Measurements from ENCODE around the gene PKDREJ.
A peak's percentile ranks its signal among the peaks of the same experiment; 100 is the strongest.

The PKDREJ gene

GRCh38 chr22:46250783-46251125, 12.4 kb downstream of the PKDREJ start:
- Histone ChIP-seq H3K4me1 (ENCODE audit: control insufficient read depth in 1 of 2, insufficient read depth in 2 of 2, low read length in 2 of 2) (peaks cover 10 to 11% of the 10 kb centered on the region in 2 donors), H3K9me3 (ENCODE audit: control insufficient read depth in 1 of 2, low read length in 2 of 2) (no peaks in the 10 kb centered on the region), H3K9ac (ENCODE audit: low read depth in 1 of 2, low read length in 2 of 2) (peak overlapping the region; percentile 87 to 93), H3K4me3 (ENCODE audit: low read depth in 1 of 2, low read length in 2 of 2) (peak overlapping the region; percentile 81 to 91), H3K36me3 (ENCODE audit: control insufficient read depth in 1 of 2, insufficient read depth in 2 of 2, low read length in 2 of 2) (peaks cover 0 to 4% of the 10 kb centered on the region in 2 donors), H3K27ac (ENCODE audit: low read depth, low read length) (no peak overlapping the region), H3K27me3 (ENCODE audit: control insufficient read depth in 1 of 2, insufficient read depth in 2 of 2, low read length in 2 of 2) (no peaks in the 10 kb centered on the region)

GRCh38 chr22:46250035-46250782, 12.9 kb downstream of the PKDREJ start, which contains the start of gene CDPF1:
CDPF1 (minus strand) TSS chr22:46250293; CDS start chr22:46248284, 2,009 bp downstream.
- Histone ChIP-seq H3K9me3 (ENCODE audit: control insufficient read depth in 1 of 2, low read length in 2 of 2) (no peaks in the 10 kb centered on the region), H3K4me1 (ENCODE audit: control insufficient read depth in 1 of 2, insufficient read depth in 2 of 2, low read length in 2 of 2) (peaks cover 10 to 11% of the 10 kb centered on the region in 2 donors)

GRCh38 chr22:46247443-46247975, 15.6 kb downstream of the PKDREJ start:
- Histone ChIP-seq H3K36me3 (ENCODE audit: control insufficient read depth in 1 of 2, insufficient read depth in 2 of 2, low read length in 2 of 2) (peaks cover 5 to 16% of the 10 kb centered on the region in 2 donors), H3K27ac (ENCODE audit: low read depth, low read length) (no peak overlapping the region), H3K9me3 (ENCODE audit: control insufficient read depth in 1 of 2, low read length in 2 of 2) (no peaks in the 10 kb centered on the region), H3K4me1 (ENCODE audit: control insufficient read depth in 1 of 2, insufficient read depth in 2 of 2, low read length in 2 of 2) (peaks cover 10 to 11% of the 10 kb centered on the region in 2 donors), H3K27me3 (ENCODE audit: control insufficient read depth in 1 of 2, insufficient read depth in 2 of 2, low read length in 2 of 2) (no peaks in the 10 kb centered on the region), H3K9ac (ENCODE audit: low read depth in 1 of 2, low read length in 2 of 2) (no peak overlapping the region), H3K4me3 (ENCODE audit: low read depth in 1 of 2, low read length in 2 of 2) (no peak overlapping the region)

More at GRCh38 chr22:46250035-46250782, 12.9 kb downstream of the PKDREJ start, which contains the start of gene CDPF1:
- peak within 1 kb of the TSS; percentile 87 to 93 for H3K9ac ChIP-seq (ENCODE audit: low read depth in 1 of 2, low read length in 2 of 2)
- no peaks in the 10 kb centered on the region for H3K27me3 ChIP-seq (ENCODE audit: control insufficient read depth in 1 of 2, insufficient read depth in 2 of 2, low read length in 2 of 2)
- peak within 1 kb of the TSS; percentile 81 to 91 for H3K4me3 ChIP-seq (ENCODE audit: low read depth in 1 of 2, low read length in 2 of 2)
- peak within 1 kb of the TSS; percentile 81 for H3K27ac ChIP-seq (ENCODE audit: low read depth, low read length)
- H3K36me3 ChIP-seq (ENCODE audit: control insufficient read depth in 1 of 2, insufficient read depth in 2 of 2, low read length in 2 of 2) = peaks cover 0 to 4% of the 10 kb centered on the region in 2 donors

- no peaks in the 10 kb centered on the region for H3K27me3 ChIP-seq (ENCODE audit: control insufficient read depth in 1 of 2, insufficient read depth in 2 of 2, low read length in 2 of 2)
- no peak overlapping the region for H3K9ac ChIP-seq (ENCODE audit: low read depth in 1 of 2, low read length in 2 of 2)
- peaks cover 8 to 9% of the 10 kb centered on the region in 2 donors for H3K4me1 ChIP-seq (ENCODE audit: control insufficient read depth in 1 of 2, insufficient read depth in 2 of 2, low read length in 2 of 2)
- H3K9me3 ChIP-seq (ENCODE audit: control insufficient read depth in 1 of 2, low read length in 2 of 2) = no peaks in the 10 kb centered on the region
- no peak overlapping the region for H3K4me3 ChIP-seq (ENCODE audit: low read depth in 1 of 2, low read length in 2 of 2)
- H3K27ac ChIP-seq (ENCODE audit: low read depth, low read length) = no peak overlapping the region
- H3K36me3 ChIP-seq (ENCODE audit: control insufficient read depth in 1 of 2, insufficient read depth in 2 of 2, low read length in 2 of 2) = peaks cover 6 to 16% of the 10 kb centered on the region in 2 donors
Observed at GRCh38 chr22:46246178-46246577, 17.0 kb downstream of the PKDREJ start.

GRCh38 chr22:46245511-46245910, 17.6 kb downstream of the PKDREJ start:
- H3K36me3 ChIP-seq (ENCODE audit: control insufficient read depth in 1 of 2, insufficient read depth in 2 of 2, low read length in 2 of 2) = peaks cover 6 to 19% of the 10 kb centered on the region in 2 donors
- H3K4me3 ChIP-seq (ENCODE audit: low read depth in 1 of 2, low read length in 2 of 2) = no peak overlapping the region
- H3K27me3 ChIP-seq (ENCODE audit: control insufficient read depth in 1 of 2, insufficient read depth in 2 of 2, low read length in 2 of 2) = no peaks in the 10 kb centered on the region
- no peak overlapping the region for H3K27ac ChIP-seq (ENCODE audit: low read depth, low read length)
- no peak overlapping the region for H3K9ac ChIP-seq (ENCODE audit: low read depth in 1 of 2, low read length in 2 of 2)
- no peaks in the 10 kb centered on the region for H3K9me3 ChIP-seq (ENCODE audit: control insufficient read depth in 1 of 2, low read length in 2 of 2)
- H3K4me1 ChIP-seq (ENCODE audit: control insufficient read depth in 1 of 2, insufficient read depth in 2 of 2, low read length in 2 of 2) = peaks cover 8 to 11% of the 10 kb centered on the region in 2 donors

GRCh38 chr22:46244771-46245170, 18.4 kb downstream of the PKDREJ start:
- no peak overlapping the region for H3K4me3 ChIP-seq (ENCODE audit: low read depth in 1 of 2, low read length in 2 of 2)
- H3K9me3 ChIP-seq (ENCODE audit: control insufficient read depth in 1 of 2, low read length in 2 of 2) = no peaks in the 10 kb centered on the region
- H3K27ac ChIP-seq (ENCODE audit: low read depth, low read length) = no peak overlapping the region
- H3K36me3 ChIP-seq (ENCODE audit: control insufficient read depth in 1 of 2, insufficient read depth in 2 of 2, low read length in 2 of 2) = peaks cover 6 to 27% of the 10 kb centered on the region in 2 donors
- no peak overlapping the region for H3K9ac ChIP-seq (ENCODE audit: low read depth in 1 of 2, low read length in 2 of 2)
- no peaks in the 10 kb centered on the region for H3K27me3 ChIP-seq (ENCODE audit: control insufficient read depth in 1 of 2, insufficient read depth in 2 of 2, low read length in 2 of 2)
- peaks cover 16 to 18% of the 10 kb centered on the region in 2 donors for H3K4me1 ChIP-seq (ENCODE audit: control insufficient read depth in 1 of 2, insufficient read depth in 2 of 2, low read length in 2 of 2)

GRCh38 chr22:46242076-46242475, 21.1 kb downstream of the PKDREJ start:
- peaks cover 12 to 19% of the 10 kb centered on the region in 2 donors for H3K4me1 ChIP-seq (ENCODE audit: control insufficient read depth in 1 of 2, insufficient read depth in 2 of 2, low read length in 2 of 2)
- H3K9ac ChIP-seq (ENCODE audit: low read depth in 1 of 2, low read length in 2 of 2) = no peak overlapping the region
- H3K9me3 ChIP-seq (ENCODE audit: control insufficient read depth in 1 of 2, low read length in 2 of 2) = no peaks in the 10 kb centered on the region
- peaks cover 6 to 43% of the 10 kb centered on the region in 2 donors for H3K36me3 ChIP-seq (ENCODE audit: control insufficient read depth in 1 of 2, insufficient read depth in 2 of 2, low read length in 2 of 2)
- no peak overlapping the region for H3K27ac ChIP-seq (ENCODE audit: low read depth, low read length)
- no peaks in the 10 kb centered on the region for H3K27me3 ChIP-seq (ENCODE audit: control insufficient read depth in 1 of 2, insufficient read depth in 2 of 2, low read length in 2 of 2)
- H3K4me3 ChIP-seq (ENCODE audit: low read depth in 1 of 2, low read length in 2 of 2) = no peak overlapping the region

GRCh38 chr22:46241396-46242007, 21.6 kb downstream of the PKDREJ start:
- no peak overlapping the region for H3K27ac ChIP-seq (ENCODE audit: low read depth, low read length)
- H3K9ac ChIP-seq (ENCODE audit: low read depth in 1 of 2, low read length in 2 of 2) = no peak overlapping the region
- no peaks in the 10 kb centered on the region for H3K27me3 ChIP-seq (ENCODE audit: control insufficient read depth in 1 of 2, insufficient read depth in 2 of 2, low read length in 2 of 2)
- peaks cover 12 to 19% of the 10 kb centered on the region in 2 donors for H3K4me1 ChIP-seq (ENCODE audit: control insufficient read depth in 1 of 2, insufficient read depth in 2 of 2, low read length in 2 of 2)
- H3K36me3 ChIP-seq (ENCODE audit: control insufficient read depth in 1 of 2, insufficient read depth in 2 of 2, low read length in 2 of 2) = peaks cover 12 to 45% of the 10 kb centered on the region in 2 donors
- no peak overlapping the region for H3K4me3 ChIP-seq (ENCODE audit: low read depth in 1 of 2, low read length in 2 of 2)
- H3K9me3 ChIP-seq (ENCODE audit: control insufficient read depth in 1 of 2, low read length in 2 of 2) = no peaks in the 10 kb centered on the region

GRCh38 chr22:46240907-46241306, 22.2 kb downstream of the PKDREJ start:
- H3K27me3 ChIP-seq (ENCODE audit: control insufficient read depth in 1 of 2, insufficient read depth in 2 of 2, low read length in 2 of 2) = no peaks in the 10 kb centered on the region
- no peak overlapping the region for H3K9ac ChIP-seq (ENCODE audit: low read depth in 1 of 2, low read length in 2 of 2)
- peaks cover 16 to 49% of the 10 kb centered on the region in 2 donors for H3K36me3 ChIP-seq (ENCODE audit: control insufficient read depth in 1 of 2, insufficient read depth in 2 of 2, low read length in 2 of 2)
- H3K4me3 ChIP-seq (ENCODE audit: low read depth in 1 of 2, low read length in 2 of 2) = no peak overlapping the region
- no peak overlapping the region for H3K27ac ChIP-seq (ENCODE audit: low read depth, low read length)
- no peaks in the 10 kb centered on the region for H3K9me3 ChIP-seq (ENCODE audit: control insufficient read depth in 1 of 2, low read length in 2 of 2)
- peaks cover 12 to 19% of the 10 kb centered on the region in 2 donors for H3K4me1 ChIP-seq (ENCODE audit: control insufficient read depth in 1 of 2, insufficient read depth in 2 of 2, low read length in 2 of 2)

- H3K27me3 ChIP-seq (ENCODE audit: control insufficient read depth in 1 of 2, insufficient read depth in 2 of 2, low read length in 2 of 2) = no peaks in the 10 kb centered on the region
- peaks cover 16 to 51% of the 10 kb centered on the region in 2 donors for H3K36me3 ChIP-seq (ENCODE audit: control insufficient read depth in 1 of 2, insufficient read depth in 2 of 2, low read length in 2 of 2)
- H3K4me3 ChIP-seq (ENCODE audit: low read depth in 1 of 2, low read length in 2 of 2) = no peak overlapping the region
- no peak overlapping the region for H3K27ac ChIP-seq (ENCODE audit: low read depth, low read length)
- H3K9me3 ChIP-seq (ENCODE audit: control insufficient read depth in 1 of 2, low read length in 2 of 2) = no peaks in the 10 kb centered on the region
- H3K4me1 ChIP-seq (ENCODE audit: control insufficient read depth in 1 of 2, insufficient read depth in 2 of 2, low read length in 2 of 2) = peaks cover 12 to 19% of the 10 kb centered on the region in 2 donors
- no peak overlapping the region for H3K9ac ChIP-seq (ENCODE audit: low read depth in 1 of 2, low read length in 2 of 2)
Observed at GRCh38 chr22:46240506-46240905, 22.6 kb downstream of the PKDREJ start.

Data from duodenal mucosa (tissue), 2 donors.